ENCODE data around the gene VDR.

DNA sequence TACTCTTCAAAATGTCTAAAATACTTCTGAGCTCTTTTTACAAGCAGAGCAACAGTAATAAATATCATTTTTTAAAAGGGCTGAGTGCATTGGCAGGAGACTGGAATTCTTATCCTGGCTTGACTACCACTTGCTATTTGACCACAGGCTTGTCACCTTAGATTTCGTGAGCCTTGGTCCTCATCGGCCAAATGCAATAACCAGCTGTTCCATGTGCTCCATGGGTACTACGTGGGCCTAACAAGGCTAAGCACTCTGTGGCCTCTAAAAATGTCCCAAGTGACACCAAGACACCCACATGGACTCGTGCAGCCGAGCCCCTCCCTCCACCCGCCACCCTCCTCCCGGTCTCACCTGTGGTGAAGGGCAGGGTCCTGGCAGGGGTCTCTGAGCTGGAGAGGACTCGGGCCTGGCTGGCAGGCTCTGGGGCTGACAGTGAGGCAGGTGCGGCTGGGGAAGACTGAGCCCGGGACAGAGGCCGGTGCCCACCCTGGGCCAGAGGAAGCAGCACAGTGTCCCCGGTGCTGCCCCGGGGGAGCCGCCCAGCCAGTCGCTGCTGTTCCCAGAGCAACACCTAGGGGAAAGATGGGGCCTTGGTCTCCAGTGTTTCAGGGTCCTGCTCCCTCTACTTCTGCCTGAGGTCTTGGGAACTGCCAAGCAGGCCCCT, 111.6 kb downstream of the VDR start:
- TF ChIP-seq EZH2 (IDR thresholded peaks at IDR 0.05) (no peak), POLR2AphosphoS5 (IDR thresholded peaks at IDR 0.05; ENCODE audit: borderline replicate concordance, low read depth, low read length) (no peak), FOXP2 (optimal IDR thresholded peaks at IDR 0.05; ENCODE audit: control extremely low read depth, extremely low read length, insufficient read depth) (no peak)
